Measurements from ENCODE around the gene SIDT2. TPM values are rescaled to one million over a fixed set of nuclear protein-coding genes. Genes with fewer than 3 reads are reported as not detected.

The SIDT2 gene
- total and polyA plus RNA-seq, 2 of the 4 experiments (the other 2 are of a cell fraction) = 7.3 to 30.3 TPM

- Histone ChIP-seq H3K4me3 (ENCODE audit: insufficient read depth, low read depth, low read length) (peak overlapping the region; percentile 73), H3K79me1 (ENCODE audit: low read depth in 1 of 2, low read length in 2 of 2) (peaks cover 0 to 28% of the 10 kb centered on the region in 2 experiments; a peak in 1 of 4 replicates), H3K36me3 (ENCODE audit: control insufficient read depth, insufficient read depth, low read length) (peaks cover 8% of the 10 kb centered on the region), H2BK5ac (ENCODE audit: low read depth, low read length, poor library complexity, severe bottlenecking) (peak overlapping the region; percentile 89), H3K27me3 (ENCODE audit: control insufficient read depth, insufficient read depth, low read length) (no peaks in the 10 kb centered on the region), H3K18ac (ENCODE audit: low read depth, low read length) (peak overlapping the region; percentile 75), H4K91ac (ENCODE audit: insufficient read depth, low read depth, low read length) (peak overlapping the region; percentile 86), H2AK9ac (replicated peaks; ENCODE audit: low read depth, low read length, poor library complexity) (peak overlapping the region; percentile 99), H2AK5ac (ENCODE audit: low read depth, low read length) (peak overlapping the region; percentile 84), H3K23ac (ENCODE audit: low read depth, low read length) (peak overlapping the region; percentile 84), H3K9me3 (ENCODE audit: control insufficient read depth, insufficient read depth, low read length) (no peaks in the 10 kb centered on the region), H3K27ac (ENCODE audit: insufficient read depth, low read length) (peak overlapping the region; percentile 85), H2BK20ac (ENCODE audit: low read depth, low read length) (no peak overlapping the region), H4K8ac (ENCODE audit: low read depth in 2 of 2, low read length in 2 of 2) (peak overlapping the region; percentile 60 to 82), H4K20me1 (ENCODE audit: insufficient read depth, low read length) (peaks cover 51% of the 10 kb centered on the region), H3K9ac (ENCODE audit: low read depth, low read length) (peak overlapping the region; percentile 96), H2AFZ (replicated peaks; ENCODE audit: low read length, poor library complexity) (peak overlapping the region; percentile 100), H3K9me1 (ENCODE audit: insufficient read depth, low read length) (peaks cover 4% of the 10 kb centered on the region), H3K56ac (ENCODE audit: extremely low read depth, insufficient read depth, low read length) (peak overlapping the region; percentile 87; the same call in 1 of the 2 replicates), H2BK120ac (ENCODE audit: low read depth, low read length) (peak overlapping the region; percentile 62), H3K4ac (ENCODE audit: low read depth, low read length) (peak overlapping the region; percentile 93), H3K14ac (replicated peaks; ENCODE audit: low read depth, low read length) (peak overlapping the region; percentile 98), H4K5ac (ENCODE audit: low read depth, low read length) (peak overlapping the region; percentile 54), H3K4me1 (ENCODE audit: control insufficient read depth, insufficient read depth, low read length) (peaks cover 2% of the 10 kb centered on the region; the same call in 1 of the 2 replicates), H2BK15ac (ENCODE audit: low read depth, low read length) (peak overlapping the region; percentile 16; the same call in 1 of the 3 replicates), H3K4me2 (ENCODE audit: low read depth, low read length) (peak overlapping the region; percentile 95)
- DNase-seq (peak; percentile 86), ATAC-seq (ENCODE audit: low read depth) (peak; percentile 66)
- ChIA-PET CTCF (no interaction called here), POLR2A (ENCODE audit: unreplicated experiment) (interaction anchor here (0.5 to 1.8 kb wide), 6 partner anchors 18 to 220 kb away, joined by 3 to 14 read pairs (median 4); partner anchors contain the start of gene SIDT2)
- dilution Hi-C loops (cut with HindIII; ENCODE audit: low sequenced_read_pairs, unreplicated experiment) (no loop called here), intact Hi-C loops (cut with micrococcal nuclease) (loop anchor here (1.0 to 2.0 kb wide), 2 partner anchors 34 to 38 kb away; partner anchors contain the start of gene SIDT2), in situ Hi-C loops (cut with MboI; ENCODE audit: low sequenced_read_pairs) (no loop called here)
- WGBS, 2 experiments (ENCODE audit: extremely low coverage in 2 of 2, insufficient read length in 1 of 2) = 0% methylated on average over 19 of the region's 62 CpGs; no CpG with 5 or more reads in 1 of the 2 experiments
- BruUV-seq (replicated peaks) = no TSS peak
- no peak for TF ChIP-seq CTCF (conservative IDR thresholded peaks at IDR 0.05; ENCODE audit: low read depth, low read length)
- no peak for TF ChIP-seq ELK1 (IDR thresholded peaks at IDR 0.05; ENCODE audit: borderline replicate concordance, low read depth, low read length)
- no peak for TF ChIP-seq MAZ (IDR thresholded peaks at IDR 0.05; ENCODE audit: borderline replicate concordance, low read depth, low read length)
- 0 out of 2 replicates have a peak, but pooled peaks have one; percentile 14 for TF ChIP-seq MXI1 (IDR thresholded peaks at IDR 0.05; ENCODE audit: borderline replicate concordance, low read depth, low read length)
- peak; percentile 79 for TF ChIP-seq FOS (IDR thresholded peaks at IDR 0.05; ENCODE audit: low read depth, low read length)
- no peak for TF ChIP-seq USF2 (IDR thresholded peaks at IDR 0.05; ENCODE audit: low read depth, low read length)
- peak; percentile 40; the same call in 1 of the 2 replicates for TF ChIP-seq BHLHE40 (IDR thresholded peaks at IDR 0.05; ENCODE audit: low read depth, low read length)
- no peak for TF ChIP-seq RFX5 (IDR thresholded peaks at IDR 0.05; ENCODE audit: low read depth, low read length)
- TF ChIP-seq POLR2A (IDR thresholded peaks at IDR 0.05; ENCODE audit: low read depth, low read length) = peak; percentile 16; the same call in 1 of the 2 replicates
- no peak for TF ChIP-seq SMC3 (IDR thresholded peaks at IDR 0.05; ENCODE audit: low read depth, low read length)
- TF ChIP-seq RAD21 (IDR thresholded peaks at IDR 0.05; ENCODE audit: low read length) = no peak
Observed at GRCh38 chr11:117144477-117145392, 33.8 kb upstream of the SIDT2 start.
